HUDEP-2 (cell line): Measurements from ENCODE around the gene LPIN3.

Source experiments
- DNase-seq, 76 experiments: peaks; one replicate each; lab custom pipeline; 2025; ENCODE audit not compliant: unreplicated experiment in 76 of 76; lab: John Stamatoyannopoulos, UW

The LPIN3 gene

DNA sequence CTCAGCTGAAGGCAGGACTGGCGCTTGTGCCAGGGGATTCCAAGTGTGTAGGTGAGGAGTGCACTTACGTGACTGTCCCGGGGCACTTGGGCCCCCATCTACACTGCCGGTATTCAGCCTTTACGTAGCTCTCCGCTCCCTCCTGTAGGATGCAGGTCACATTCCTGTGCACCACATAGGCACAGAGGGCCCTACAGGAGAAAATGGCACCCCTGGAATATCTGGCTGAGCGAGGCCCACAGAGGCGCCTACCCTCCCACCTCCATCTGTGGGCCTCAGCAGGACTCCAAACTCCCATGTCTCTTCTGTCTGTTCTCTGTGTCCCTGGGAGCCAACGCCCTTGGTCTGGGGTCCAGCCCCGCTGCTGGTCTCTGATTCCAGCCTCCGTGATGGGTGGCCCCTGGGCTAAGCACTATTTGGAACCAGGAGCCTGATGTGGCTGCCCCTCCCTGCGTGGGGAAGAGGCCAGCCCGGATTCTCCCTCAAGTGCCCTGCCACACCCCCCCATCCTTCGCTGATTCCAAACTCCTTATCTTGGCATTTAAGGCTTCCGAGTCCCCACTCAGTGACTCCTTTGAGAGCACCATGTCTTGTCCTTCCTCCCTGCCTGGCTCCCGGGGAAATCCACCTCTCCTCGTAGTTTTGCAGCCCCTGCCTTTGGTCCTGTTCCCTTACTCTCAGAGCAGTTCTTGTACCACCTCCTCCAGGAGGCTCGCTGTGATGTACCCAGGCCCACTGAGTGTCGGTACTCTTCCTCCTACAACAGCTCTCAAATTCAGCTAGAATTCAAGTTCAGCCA is 24.5 kb downstream of the LPIN3 start:
- no peak for DNase-seq

DNA sequence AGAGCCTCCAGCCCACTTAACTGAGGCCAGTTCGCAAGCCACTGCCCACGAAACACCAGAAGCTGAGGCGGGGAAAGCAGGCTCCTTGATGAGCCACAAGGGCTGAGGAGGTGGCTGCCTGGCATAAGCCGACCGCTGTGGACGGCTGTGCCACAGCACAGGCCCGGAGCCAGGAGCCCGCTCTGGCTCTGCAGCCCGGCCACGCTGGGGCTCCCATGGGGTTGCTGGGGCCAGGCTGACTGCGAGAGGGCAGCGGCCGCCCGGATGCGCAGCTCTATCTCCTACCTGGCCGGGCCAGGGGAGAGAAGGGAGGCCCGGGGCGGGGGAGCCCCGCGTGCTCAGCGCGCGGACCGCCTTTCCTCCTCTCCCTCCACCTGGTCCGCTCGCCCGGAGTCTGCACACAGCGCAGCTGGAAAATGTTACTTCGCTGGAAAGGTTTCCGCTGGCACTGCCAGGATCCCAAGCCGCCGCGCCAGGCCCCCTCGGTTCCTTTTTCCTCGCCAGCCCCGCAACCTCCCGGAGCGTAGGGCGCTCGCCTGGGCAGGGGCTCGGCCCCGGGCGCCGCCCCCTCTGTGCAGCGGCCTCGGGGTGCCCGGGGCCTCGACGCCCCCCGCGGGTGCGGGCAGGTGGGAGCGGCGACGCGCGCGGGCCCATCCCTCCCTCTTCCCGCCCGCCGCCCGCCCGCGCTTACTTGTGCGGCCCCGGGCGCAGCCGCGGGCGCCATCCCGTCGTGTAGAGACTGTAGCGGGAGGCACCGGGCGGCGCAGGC is 25.3 kb downstream of the LPIN3 start:
- DNase-seq: no peak

DNA sequence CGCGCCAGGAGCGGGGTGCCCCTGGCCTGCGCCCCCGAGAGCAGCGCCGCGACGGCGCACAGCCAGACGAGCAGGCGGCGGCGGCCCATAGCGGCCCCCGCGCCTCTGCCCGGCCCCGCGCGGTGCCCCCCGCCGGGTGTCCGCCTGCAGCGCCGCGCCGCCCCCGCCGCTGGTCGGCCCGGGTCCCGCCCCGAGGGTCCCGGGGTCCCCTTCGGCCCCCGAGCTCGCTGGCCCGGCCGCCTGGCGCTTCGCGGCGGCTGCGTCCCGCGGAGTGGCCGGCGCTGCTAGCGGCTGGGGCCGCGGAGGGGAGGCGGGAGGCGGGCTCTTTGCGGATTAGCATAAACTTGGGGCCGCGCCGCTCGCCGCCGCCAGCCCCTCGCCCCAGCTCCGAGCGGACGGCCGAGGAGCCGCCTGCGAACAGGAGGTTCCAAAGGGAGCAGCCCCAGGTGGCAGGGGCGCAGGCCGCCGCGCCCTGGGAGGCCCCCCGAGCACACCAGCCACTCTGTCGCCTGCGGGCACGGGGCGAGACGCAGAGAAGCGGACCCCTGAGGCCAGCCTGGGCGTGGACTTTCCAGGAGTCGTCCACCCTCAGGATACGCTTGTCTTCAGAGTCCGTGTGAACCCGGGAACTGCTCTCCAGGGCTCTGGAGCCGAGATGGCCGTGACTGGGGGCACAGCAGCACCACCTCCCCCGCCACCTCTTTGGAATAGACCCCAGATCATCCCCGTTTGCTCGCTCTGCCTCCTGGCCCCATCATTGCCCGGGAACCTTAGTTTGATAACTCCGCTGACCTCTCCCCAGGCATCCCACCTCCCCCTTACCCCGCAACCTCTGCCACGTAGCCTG is 26.1 kb downstream of the LPIN3 start, which contains the start of gene EMILIN3:
Gene EMILIN3 (minus strand): TSS at position 273 of the 847 bp plus-strand sequence. CDS start 184 bp downstream, at position 89.
- DNase-seq: no peak

DNA sequence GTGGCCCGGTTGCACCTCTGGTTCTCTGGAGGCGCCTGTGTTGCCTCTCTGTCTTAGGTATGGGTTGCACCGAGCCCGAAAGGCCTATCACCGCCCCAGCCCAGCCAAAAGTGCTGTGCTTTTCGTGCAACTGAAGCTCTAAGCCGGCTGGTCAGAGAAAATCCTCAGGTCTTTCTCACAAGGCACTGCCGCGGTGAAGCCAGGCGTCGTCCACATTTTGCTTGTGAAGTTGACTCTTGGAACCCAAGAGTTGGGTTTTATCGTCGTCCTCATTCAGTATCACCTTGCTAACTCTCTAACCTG is 26.7 kb downstream of the LPIN3 start:
- no peak for DNase-seq

DNA sequence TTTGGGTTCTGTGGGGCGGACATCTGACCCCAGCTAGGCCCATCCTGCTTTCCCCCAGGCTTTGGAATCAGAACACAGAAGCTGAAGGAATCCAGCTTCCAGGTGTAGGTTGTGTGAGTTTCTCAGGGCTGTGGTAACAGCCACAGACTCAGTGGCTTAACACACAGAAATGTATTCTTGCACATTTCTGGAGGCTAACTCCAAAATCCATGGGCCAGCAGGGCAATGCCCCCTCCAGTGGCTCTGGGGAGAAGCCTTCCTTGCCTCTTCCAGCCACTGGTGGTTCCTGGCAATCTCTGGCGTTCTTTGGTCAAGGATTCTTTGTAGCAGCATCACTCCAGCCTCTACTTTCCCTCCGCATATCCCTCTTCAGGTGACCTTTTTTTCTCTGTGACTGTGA is 27.3 kb downstream of the LPIN3 start:
- DNase-seq: no peak

DNA sequence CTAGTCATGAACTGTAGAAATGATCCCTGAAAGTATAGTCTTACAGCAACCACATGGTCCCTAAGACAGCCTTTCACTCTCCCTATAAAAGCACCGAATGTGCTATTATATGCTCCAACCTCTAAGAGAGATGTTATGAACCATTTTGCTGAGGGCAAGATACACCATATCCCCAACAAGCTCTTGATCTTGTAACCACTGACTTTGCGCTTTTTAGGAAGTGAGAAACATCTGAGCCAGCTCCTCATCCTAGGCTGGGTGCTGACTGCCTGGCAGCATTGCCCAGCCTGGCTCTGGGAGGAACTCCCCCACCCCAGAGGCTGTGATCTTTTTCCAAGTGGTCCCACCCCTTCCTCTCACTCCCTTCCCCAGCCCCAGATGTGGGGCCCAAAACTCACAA is 29.1 kb downstream of the LPIN3 start:
- DNase-seq: no peak

DNA sequence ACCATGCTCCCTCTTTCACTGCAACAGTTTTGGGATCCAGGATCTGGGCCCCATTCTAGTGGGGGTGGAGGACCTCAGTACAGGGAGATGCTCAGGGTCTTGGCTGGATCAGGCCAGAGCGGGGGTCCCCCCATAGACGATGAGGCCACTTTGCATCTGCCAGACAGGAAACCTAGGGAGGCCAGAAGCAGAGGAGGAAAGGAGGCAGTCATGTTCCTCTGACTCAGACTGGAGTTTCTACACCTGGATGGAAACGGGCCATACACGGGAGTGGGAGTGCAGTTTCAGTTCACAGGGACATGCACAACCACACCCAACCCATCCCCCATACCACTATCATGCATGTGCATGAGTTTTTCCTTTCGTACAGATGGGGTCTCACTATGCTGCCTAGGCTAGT is 29.6 kb downstream of the LPIN3 start:
- DNase-seq: no peak

DNA sequence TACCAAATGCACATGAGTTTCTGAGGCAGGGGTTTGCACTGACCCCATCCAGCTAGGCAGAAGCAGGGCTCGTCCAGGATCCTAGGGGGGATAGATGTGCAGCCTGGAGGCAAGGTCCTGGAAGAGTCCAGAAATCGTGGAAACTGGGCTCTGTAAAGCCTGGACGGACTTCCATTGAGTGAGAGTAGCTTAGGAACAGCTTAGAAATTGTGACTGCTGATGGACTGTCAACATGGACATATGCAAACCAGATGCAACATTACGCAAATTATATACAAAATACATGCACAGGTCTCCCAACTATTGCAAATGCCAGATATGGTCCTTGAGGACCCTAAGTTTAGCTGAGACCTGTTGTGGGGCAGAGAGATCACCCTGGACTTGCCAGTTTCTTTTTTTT is 30.8 kb downstream of the LPIN3 start:
- DNase-seq: no peak

DNA sequence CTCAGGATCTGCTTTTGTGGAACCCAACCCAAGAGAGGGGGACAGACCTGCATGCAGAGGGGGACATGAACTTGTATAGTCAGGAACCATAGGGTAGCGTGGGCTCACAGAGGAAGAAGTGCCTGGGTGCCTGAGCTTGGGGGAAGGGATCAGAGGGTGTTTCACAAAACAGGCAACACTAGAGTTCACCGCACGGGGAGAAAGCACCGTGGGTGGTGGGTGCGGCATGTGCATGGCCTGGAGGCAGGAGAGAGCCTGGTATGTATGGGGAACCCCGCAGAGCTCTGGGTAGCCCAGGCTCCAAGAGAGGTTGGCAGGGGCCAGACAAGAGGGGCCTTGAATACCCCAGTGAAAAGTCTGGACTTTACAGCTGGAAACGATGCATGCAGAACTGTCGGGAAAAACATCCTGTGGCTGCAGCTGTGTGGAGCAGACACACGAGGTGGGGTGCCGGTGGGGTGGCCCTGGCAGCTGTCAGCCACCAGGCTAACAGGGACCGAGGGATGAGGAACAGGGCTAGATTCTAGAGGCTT is 32.7 kb downstream of the LPIN3 start:
- no peak for DNase-seq

DNA sequence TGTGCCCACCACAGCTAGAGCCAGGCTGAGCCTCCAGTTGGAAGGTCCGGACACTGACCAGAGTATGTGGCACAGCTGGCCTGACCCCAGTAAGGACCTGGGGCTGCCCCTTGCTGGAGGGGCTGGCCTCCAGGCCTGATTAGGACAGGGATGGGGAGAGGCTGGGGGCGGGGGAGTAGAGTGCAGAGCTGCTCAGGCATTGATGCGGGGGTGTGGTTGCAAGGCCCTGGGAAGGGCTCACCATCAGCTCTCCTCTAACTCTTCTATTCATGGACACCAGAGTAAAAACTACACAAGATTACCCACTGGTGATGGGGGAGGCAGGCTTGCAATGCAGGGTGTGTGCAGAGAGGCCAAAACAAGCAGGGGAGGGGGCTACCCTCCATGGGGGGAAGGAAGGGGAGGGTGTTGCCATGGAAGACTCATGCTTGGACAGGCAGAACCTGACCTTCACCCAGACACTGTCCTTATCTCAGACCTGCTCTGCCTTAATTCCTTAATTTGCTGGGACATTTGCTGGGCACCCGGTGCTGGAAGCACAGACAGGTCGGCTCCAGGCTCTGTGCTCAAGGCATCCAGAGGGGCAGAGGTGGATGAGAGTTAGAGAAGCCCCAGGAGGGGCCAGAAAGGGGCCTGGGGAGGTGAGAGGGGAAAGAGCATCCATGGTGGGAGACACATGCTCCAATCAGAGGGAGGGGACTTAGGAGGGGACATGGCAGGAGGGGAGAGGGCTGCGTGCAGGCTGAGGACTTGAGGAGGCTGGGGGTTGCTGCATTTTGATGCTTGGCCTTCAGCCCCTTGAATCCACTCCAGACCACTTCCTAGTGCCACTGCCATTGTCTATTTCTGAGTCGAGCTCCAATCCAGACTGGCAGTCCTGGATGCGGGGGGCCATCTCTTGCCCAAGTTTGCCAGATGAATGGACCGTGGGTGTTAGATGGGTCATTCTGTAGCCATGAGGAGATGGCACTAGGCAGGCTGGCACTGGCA is 33.6 kb downstream of the LPIN3 start:
- DNase-seq: no peak

DNA sequence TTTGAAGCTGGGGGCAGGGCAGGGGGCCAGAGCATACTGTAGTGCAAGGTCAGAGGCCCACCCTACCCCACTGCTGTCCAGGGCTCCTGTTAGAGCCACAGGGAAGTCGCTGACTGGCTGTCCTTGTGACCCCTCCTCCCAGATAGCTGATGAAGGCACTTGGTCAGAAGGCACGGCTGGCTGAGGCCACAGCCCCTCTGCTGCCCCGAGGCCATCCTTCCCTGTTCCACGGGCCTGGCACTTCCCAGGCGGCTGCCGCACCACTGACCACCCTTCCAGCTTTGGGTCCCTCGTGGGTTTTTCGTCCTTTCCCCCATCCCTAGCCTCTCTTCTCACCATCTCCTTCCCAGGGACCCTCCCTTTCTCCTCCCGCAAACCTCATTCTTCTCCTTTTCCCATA is 35.2 kb downstream of the LPIN3 start:
- DNase-seq: no peak

DNA sequence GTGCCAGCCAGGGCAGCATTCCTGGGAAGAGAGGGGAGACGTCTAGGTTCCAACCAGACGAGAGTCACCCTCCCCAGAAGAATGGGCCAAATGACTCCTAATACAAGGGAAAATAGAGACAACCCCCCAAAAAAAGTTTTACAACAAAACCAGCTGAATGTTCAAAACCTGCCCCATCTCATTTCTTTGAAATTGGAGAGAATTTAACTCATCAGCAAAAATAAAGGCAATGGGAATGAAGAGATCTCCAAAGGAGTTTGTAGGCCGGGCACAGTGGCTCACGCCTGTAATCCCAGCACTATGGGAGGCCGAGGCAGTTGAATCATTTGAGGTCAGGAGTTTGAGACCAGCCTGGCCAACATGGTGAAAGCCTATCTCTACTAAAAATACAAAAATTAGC is 35.7 kb downstream of the LPIN3 start:
- no peak for DNase-seq

DNA sequence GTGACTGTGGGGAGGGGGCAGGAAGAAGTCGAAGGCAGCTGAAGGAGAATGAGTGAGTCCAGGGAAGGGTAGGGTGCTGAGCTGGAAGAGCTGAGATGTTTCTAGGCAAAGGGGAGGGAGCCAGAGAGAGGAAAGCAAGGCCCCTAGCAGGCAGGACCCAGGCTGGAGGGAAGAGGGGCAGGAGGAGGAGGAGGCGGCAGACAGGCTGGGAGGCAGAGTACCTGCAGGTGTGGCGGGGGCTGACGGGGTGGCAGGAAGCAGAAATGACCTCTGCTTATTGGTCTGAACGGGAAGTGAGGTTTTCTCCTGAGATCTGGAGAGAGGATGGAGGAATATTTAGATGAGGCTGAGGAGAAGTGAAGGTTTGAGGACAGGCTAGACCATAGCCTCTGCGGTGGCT is 36.7 kb downstream of the LPIN3 start:
- DNase-seq: no peak

DNA sequence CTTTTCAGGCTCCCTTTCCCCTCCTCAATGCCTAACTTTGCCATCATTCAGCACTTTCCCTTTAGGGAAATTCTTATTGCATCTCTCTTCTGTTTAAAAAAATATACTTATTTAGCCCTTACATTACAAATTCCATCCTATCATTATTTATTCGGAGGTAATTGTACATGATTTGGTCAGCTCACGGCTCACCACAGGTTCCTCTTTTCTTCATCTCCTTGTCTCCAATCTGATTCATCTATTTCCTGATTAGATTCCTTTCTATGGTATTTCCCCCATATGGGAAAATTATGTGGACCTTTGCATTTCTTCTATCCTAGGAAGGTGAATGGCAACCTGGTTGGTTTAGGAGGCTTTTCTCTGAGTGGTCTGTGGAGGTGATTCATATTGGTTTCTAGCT is 38.9 kb downstream of the LPIN3 start:
- DNase-seq: no peak

DNA sequence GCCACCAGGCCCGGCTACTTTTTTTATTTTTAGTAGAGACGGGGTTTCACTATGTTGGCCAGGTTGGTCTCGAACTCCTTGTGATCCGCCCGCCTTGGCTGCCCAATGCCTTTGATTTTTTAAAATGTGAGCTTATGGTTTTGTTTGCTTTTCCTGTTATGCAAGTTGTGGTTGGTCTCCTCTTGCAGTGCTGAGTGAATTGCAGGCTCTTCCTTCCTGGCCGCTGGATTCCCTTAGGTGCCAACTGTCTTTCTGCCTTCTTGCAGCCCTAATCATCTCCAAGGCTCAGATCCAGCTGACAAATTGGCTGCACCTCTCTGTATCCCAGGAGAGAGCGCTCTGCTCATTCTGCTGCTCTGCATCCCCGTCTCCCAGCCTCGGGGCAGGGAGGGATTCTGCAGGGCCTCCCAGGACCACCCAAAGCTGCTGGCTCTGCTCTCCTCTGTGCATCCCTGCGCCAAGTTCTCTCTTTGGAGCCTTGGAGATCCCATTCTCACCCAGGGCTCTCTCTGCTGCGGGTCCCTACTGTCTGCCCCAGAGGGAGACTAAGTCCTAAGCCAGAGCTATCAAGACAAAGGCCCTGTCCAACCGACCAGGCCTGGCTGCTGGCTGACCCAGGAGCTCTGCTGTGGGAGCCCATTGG is 40.1 kb downstream of the LPIN3 start:
- no peak for DNase-seq

DNA sequence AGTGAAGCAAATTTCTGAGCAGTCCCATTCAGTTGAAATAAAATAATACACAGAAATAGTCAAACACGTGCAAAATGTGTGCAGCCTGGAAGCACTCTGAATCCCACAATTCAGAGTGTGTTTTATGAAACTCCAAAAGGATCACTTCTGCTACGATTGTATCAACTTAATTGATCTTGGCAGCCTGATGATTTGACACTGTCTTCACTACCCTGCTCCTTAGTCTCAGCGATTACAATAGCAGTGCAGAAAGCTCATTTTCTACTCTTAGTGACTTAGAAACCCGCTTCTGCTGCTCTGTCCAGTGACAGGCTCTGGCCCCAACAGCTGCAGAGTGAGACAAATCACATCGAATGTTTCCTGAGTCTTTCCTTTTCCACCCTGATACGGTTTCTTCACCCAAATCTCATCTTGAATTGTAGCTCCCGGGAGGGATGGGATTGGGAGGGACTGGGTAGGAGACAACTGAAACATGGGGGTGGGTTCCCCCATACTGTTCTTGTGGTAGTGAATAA is 42.2 kb downstream of the LPIN3 start:
- DNase-seq: no peak

DNA sequence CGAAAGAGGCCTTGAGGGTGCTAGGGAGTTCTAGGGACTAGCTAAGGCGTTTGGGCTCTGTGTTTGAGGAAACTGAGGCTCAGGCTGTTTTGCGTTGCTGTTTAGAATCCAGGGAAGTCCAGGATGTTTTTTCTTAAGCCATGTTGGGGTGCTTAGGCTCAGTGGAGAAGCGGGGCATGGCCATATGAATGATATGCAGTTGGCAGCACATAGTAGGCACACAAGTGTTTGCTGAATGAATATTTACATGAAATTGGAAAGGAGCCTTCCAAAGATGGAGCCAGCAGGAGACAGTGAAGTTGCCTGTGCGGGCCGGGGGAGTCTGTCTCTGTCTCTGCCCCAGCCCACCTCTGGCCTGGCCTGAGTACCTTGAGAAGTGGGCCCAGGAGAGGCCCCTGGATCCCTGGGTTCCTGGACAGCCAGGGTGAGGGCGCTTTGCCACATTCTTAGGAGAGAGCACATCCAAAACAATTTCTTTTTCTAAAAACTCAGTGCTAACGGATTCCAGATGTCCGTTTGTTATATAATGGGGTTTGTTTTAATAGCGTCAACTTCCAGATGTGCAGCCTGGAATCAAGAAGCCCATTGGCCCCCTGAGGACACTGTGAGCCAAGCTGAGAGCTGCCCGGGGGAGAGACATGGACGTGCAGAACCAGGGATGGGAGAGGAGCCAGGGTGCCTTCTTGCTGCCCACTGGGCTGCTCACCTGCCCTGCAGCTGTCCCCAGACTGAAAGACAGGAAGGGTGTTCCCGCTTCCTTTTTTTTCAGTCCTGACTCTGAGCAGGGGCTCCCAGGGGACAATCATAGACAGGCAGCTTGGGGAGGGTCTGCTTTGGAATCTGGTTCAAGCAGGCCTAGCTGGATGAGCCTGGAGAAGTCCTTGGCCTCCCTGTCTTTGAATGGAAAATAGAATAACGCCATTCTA is 46.1 kb downstream of the LPIN3 start:
- no peak for DNase-seq

DNA sequence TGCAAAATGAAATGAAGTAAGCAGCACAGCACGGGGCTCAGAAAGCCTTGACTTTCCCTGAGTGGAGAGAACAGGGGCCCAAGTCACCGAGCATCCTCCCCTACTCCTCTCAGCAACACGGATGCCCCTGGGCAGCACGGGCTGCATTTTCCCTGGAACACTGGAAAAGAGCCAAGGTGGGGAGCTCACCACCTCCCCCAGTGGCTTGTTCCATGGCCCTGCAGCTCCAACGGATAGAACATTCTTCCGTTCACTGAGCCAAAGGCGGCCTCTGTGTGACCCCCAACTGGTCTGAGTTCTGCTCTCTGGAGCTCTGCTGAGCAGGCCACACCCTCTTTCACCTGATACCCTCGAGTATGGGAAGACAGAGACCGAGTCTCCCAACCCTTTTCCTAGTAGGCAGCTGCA is 46.8 kb downstream of the LPIN3 start:
- no peak for DNase-seq
